ENCODE results near the gene TPH2. TPM values are rescaled to one million over a fixed set of nuclear protein-coding genes. Genes with fewer than 3 reads are reported as not detected.

Gene TPH2
- total RNA-seq, 2 donors from 2014 or later, result not detected

GRCh38 chr12:72024613-72025012 lies 86.0 kb downstream of the TPH2 start:
- ATAC-seq, result no peak
- intact Hi-C loops (cut with DNase I), result no loop called here

GRCh38 chr12:72025524-72025923 lies 86.9 kb downstream of the TPH2 start:
- ATAC-seq (no peak), DNase-seq (no peak)
- intact Hi-C loops (cut with DNase I), result no loop called here

More at GRCh38 chr12:72024613-72025012, 86.0 kb downstream of the TPH2 start:
- no peak for DNase-seq

GRCh38 chr12:72028966-72029365 lies 90.3 kb downstream of the TPH2 start:
- intact Hi-C loops (cut with DNase I), result no loop called here
- no peak for ATAC-seq
- DNase-seq, result no peak

- ATAC-seq (no peak), DNase-seq (no peak)
- intact Hi-C loops (cut with DNase I), result no loop called here
Observed at GRCh38 chr12:72030277-72030676, 91.6 kb downstream of the TPH2 start.

- intact Hi-C loops (cut with DNase I), result no loop called here
- ATAC-seq (peak in 1 of 2 donors; percentile 40), DNase-seq (no peak)
Observed at GRCh38 chr12:72031066-72031465, 92.4 kb downstream of the TPH2 start.

GRCh38 chr12:72033991-72034390 lies 95.3 kb downstream of the TPH2 start:
- ATAC-seq, result no peak
- intact Hi-C loops (cut with DNase I), result no loop called here
- no peak for DNase-seq

GRCh38 chr12:72035625-72036024 lies 97.0 kb downstream of the TPH2 start:
- ATAC-seq (no peak), DNase-seq (no peak)
- intact Hi-C loops (cut with DNase I), result no loop called here

- intact Hi-C loops (cut with DNase I), result no loop called here
- ATAC-seq, result no peak
- no peak for DNase-seq
Observed at GRCh38 chr12:72036393-72036792, 97.7 kb downstream of the TPH2 start.

GRCh38 chr12:72037006-72037795 lies 98.6 kb downstream of the TPH2 start:
- DNase-seq, result no peak
- intact Hi-C loops (cut with DNase I), result no loop called here
- no peak for ATAC-seq

- ATAC-seq, result no peak
- intact Hi-C loops (cut with DNase I), result no loop called here
- no peak for DNase-seq
Observed at GRCh38 chr12:72041811-72042210, 103.2 kb downstream of the TPH2 start.

GRCh38 chr12:72053604-72054003 lies 115.0 kb downstream of the TPH2 start:
- intact Hi-C loops (cut with DNase I), result no loop called here
- ATAC-seq (peak in 1 of 2 donors; percentile 78), DNase-seq (no peak)

GRCh38 chr12:72054511-72054910 lies 115.9 kb downstream of the TPH2 start:
- ATAC-seq (no peak), DNase-seq (no peak)
- intact Hi-C loops (cut with DNase I), result no loop called here

- intact Hi-C loops (cut with DNase I), result no loop called here
- DNase-seq (no peak), ATAC-seq (peak in 1 of 2 donors; percentile 93)
Observed at GRCh38 chr12:72057330-72057914, 118.8 kb downstream of the TPH2 start.

- intact Hi-C loops (cut with DNase I), result no loop called here
- DNase-seq, result no peak
- ATAC-seq, result no peak
Observed at GRCh38 chr12:72063073-72063472, 124.4 kb downstream of the TPH2 start.

GRCh38 chr12:72071030-72071429 lies 132.4 kb downstream of the TPH2 start:
- intact Hi-C loops (cut with DNase I), result no loop called here
- ATAC-seq (no peak), DNase-seq (no peak)

GRCh38 chr12:72072592-72073212 lies 134.1 kb downstream of the TPH2 start:
- DNase-seq (no peak), ATAC-seq (peak in 1 of 2 donors; percentile 27)
- intact Hi-C loops (cut with DNase I), result no loop called here

- no peak for DNase-seq
- intact Hi-C loops (cut with DNase I), result no loop called here
- no peak for ATAC-seq
Observed at GRCh38 chr12:72074065-72074464, 135.4 kb downstream of the TPH2 start.

GRCh38 chr12:72074956-72075355 lies 136.3 kb downstream of the TPH2 start:
- no peak for DNase-seq
- ATAC-seq, result no peak
- intact Hi-C loops (cut with DNase I), result no loop called here

- ATAC-seq (no peak), DNase-seq (no peak)
- intact Hi-C loops (cut with DNase I), result no loop called here
Observed at GRCh38 chr12:72075401-72075800, 136.8 kb downstream of the TPH2 start.

GRCh38 chr12:72075891-72076557 lies 137.4 kb downstream of the TPH2 start:
- intact Hi-C loops (cut with DNase I), result no loop called here
- DNase-seq (no peak), ATAC-seq (no peak)
